GM13977 (cell line): Measurements from ENCODE around the gene TRIM28.

Experiments used
- DNase-seq: peaks from one replicate; pipeline ENCODE4 v3.0.0; 2012; ENCODE audit warnings: low spot score
- in situ Hi-C: fragments of 300-500 bp; cut with MboI; formaldehyde crosslinking; loops from one replicate; pipeline ENCODE4 v1.12.0; 2022; ENCODE audit warnings: low sequenced_read_pairs, low pct_unique_long_range_greater_than_20kb, mixed read lengths, inconsistent platforms; ENCODE audit not compliant: unreplicated experiment
- TF ChIP-seq, protein P1 (sequence below): IDR thresholded peaks from 2 replicates; pipeline ENCODE4 v1.5.1; 2012; ENCODE audit warnings: mild to moderate bottlenecking, control low read depth; ENCODE audit not compliant: insufficient read depth; ENCODE audit errors: extremely low read depth, missing control alignments

TRIM28 gene

DNA sequence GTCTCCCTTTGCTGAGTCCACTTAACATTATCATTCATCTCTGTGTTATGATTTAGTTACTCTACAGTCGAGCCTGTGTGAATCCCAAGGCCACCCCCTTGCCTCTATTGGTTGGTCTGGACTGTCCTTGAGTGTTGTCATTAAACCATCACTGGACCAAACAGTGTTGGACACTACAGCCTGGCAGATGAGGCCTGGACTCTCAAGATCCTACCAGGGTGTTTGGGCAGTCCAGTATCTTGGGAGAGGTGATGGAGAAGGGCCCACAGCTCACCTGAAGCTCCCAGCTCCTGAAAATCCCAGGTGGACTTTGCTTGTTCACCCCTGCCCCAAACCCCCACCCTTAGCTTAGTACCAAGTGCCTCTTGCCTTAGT lies 7.2 kb downstream of the TRIM28 start:
- DNase-seq = no peak
- TF ChIP-seq, protein P1, sequence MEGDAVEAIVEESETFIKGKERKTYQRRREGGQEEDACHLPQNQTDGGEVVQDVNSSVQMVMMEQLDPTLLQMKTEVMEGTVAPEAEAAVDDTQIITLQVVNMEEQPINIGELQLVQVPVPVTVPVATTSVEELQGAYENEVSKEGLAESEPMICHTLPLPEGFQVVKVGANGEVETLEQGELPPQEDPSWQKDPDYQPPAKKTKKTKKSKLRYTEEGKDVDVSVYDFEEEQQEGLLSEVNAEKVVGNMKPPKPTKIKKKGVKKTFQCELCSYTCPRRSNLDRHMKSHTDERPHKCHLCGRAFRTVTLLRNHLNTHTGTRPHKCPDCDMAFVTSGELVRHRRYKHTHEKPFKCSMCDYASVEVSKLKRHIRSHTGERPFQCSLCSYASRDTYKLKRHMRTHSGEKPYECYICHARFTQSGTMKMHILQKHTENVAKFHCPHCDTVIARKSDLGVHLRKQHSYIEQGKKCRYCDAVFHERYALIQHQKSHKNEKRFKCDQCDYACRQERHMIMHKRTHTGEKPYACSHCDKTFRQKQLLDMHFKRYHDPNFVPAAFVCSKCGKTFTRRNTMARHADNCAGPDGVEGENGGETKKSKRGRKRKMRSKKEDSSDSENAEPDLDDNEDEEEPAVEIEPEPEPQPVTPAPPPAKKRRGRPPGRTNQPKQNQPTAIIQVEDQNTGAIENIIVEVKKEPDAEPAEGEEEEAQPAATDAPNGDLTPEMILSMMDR = no peak
- in situ Hi-C loops = no loop called here

DNA sequence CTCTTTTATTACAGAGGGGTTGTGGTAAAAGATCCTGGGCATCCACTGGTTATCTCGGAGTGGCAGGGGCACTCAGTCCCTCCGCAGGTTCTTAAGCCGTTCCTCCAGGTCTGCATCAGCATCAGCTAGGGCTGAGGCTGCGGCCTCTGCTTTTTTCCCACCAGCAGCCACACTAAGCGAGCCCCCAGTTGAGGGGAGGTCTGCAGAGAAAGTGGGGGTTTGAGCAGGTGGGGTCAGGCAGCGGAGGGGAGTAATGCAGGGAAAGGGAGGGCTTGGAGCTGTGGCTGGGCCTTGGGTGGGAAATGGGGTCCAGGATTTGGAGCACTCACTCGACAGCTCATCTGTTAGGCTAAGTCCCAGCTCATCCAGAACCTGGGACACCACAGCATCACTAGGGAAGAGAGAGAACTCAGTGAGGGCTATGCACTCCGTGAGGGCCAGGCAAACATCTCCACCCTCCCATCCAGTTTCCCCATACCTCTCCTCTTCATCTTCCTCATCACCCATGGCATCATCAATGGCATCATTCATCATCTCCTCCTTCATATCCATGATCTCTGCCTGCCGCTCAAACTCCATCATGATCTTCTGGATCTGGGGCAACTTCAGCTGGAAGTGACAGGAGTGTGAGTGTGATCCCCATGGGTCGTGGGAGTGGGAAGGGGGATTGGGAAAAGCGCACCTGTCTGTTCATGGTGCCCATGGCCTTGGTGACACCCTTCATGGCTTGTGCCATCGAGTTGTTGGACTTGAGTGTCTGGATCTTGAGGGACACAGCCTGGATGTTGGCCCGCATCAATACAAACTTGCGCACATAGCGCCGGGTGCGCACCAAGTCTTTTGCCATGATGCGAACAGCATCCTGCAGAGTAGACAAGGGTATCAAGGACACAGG lies 8.0 kb downstream of the TRIM28 start:
- in situ Hi-C loops = no loop called here
- TF ChIP-seq, protein P1 = no peak
- DNase-seq = no peak

DNA sequence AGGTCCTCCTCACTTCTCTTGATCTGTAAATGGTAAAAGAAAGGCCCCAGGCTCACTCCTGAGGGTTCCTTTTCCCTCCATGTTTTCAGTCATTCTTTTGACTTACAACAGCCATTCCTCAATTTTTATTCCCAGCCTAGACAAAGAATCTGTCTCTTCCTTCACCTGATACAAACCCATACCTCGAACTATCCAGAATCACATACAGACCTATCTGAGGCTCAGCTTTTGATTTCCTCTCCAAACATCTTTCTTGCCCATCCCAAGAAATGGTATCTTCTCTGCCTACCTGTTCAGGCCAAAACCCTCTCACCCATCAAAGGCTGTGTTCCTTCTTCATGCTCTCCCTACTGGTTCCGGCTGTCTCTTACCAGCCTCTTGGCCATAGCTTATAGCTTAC lies 8.8 kb downstream of the TRIM28 start:
- in situ Hi-C loops = no loop called here
- TF ChIP-seq, protein P1 = no peak
- no peak for DNase-seq

DNA sequence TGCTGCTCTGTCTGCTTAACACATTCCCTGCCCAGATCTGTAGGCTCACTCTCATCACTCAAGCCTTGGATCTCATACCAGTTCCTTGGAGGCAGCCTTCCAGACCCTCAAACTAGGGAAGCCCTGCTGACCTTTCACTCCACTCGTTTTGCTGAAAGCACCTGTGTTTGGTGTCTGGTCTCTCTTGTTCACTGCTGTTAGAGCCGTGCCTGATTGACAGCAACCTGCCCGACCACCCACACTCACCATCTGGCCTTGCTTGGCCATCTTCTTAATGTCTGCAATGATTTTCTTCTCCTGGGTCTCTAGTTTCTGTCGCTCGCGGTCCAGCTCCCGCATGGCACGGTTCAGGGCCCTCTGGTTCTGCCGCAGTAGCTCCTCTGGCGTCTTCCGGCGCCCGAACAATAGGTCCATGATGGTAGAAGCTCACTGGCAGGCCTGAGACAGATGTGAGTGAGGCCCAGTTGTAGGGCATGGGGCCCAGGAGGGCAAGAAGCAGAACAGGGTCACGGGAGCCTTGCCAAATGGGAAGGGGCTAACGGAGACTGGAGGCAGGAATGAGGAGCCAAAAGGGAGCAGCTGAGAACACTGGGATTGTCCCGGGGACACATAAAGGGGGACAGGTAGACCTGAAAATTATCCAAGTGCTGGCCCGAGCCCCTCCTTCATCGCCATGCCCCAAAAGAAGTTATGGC lies 10.1 kb downstream of the TRIM28 start:
- no peak for DNase-seq
- in situ Hi-C loops = no loop called here
- TF ChIP-seq, protein P1 = no peak

DNA sequence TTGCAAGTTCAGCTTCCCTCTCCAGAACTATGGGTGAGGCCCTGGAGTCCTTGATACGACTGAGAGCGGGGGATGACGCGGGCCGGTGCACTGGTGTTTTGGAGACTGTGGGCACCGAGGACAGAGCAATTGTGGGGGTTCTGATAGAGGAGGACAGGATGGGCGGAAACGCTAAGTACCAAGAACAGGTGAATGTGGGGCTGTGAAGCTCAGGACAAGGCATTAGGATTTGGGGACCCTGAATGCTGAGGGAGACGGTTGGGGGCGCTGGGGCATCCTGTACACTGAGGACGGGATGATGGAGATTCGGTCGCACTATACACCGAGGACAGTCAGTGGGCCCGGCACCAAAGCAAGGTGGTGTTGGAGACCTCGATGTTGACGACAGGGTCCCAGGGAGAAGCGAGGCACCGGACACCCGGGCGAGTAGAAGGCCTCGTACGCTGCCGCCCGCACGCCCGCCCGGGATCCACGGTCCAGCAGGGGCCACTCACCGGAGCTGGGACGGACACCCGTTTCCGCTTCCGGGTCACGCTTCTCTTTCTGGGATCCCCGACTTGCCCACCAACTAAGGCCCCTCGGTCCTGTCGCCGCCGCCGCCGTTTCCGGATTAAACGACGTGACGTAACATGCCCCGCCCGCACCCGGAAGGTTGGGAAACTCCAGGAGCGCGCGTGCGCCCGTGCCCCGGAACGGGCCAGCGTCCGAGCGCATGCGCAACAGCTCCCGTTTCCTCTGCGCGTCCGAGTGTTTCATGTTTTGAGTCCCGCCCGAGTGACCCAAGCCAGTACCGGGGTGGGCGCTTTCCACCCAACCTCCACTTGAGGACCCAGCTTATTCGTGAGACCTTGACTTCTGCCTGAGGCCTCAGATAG lies 10.9 kb downstream of the TRIM28 start, which contains the start of gene CHMP2A:
Gene CHMP2A (minus strand): TSS at position 612 of the 875 bp plus-strand sequence. CDS start 893 bp downstream, outside the sequence.
- peak; percentile 96 for DNase-seq
- in situ Hi-C loops = no loop called here
- TF ChIP-seq, protein P1 = no peak

DNA sequence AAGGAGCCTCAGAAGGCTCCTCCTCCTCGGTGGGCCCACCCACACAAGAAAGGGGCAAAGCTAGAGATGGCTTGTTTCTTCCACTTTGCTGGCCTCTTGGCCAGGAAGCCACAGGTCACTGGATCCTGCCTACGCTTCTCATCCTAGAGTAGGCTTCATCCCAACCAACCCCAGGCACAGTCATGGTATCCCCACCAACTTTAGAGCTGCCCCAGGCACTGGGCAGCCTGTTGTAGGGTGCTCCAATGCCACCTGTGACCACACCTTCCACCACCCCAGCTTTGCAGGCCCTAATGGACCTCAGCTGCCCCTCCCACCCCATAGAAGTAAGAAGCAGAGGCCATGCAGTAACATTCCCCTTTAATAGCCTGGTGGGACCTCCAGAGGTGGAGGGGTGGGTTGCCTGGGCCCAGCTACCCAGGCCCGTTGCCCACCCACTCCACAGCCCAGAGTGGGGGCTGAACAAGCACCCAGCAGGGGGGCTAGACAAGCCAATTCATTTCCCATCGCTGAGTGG lies 11.6 kb downstream of the TRIM28 start:
- in situ Hi-C loops = no loop called here
- TF ChIP-seq, protein P1 = no peak
- no peak for DNase-seq
